ENCODE data around the gene ATOX1. TPM values are rescaled to one million over a fixed set of nuclear protein-coding genes. Genes with fewer than 3 reads are reported as not detected.

Gene ATOX1
- total RNA-seq, 2 experiments from 2014 or later = 45.2 to 46.6 TPM

DNA sequence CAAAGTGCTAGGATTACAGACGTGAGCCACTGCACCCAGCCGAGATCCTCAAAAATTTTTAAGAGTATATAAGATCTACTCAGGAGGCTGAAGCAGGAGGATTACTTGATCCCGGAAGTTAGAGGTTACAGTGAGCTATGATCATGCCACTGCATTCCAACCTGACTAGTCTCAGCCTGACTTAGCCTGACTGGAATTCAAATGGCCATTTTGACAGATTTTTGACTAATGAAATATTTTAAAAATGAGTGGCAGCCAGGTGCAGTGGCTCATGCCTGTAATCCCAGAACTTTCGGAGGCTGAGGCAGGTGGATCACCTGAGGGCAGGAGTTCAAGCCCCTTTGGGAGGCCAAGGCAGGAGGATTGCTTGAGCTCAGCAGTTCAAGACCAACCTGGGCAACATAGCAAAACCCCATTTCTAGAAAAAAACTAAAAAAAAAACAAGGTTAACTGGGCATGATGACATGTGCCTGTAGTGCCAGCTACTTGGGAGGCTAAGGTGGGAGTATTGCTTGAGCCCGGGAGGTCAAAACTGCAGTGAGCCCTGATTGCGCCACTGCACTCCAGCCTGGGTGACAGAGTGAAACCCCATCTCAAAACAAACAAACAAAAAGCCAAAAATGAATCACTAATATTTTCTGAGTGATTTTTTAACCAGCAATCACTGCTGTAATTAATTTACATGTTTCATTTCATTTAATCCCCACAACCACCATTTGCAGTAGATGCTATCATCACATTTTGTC is 16.6 kb downstream of the ATOX1 start:
- peaks cover 32% of the 10 kb centered on the region for H3K4me1 Mint-ChIP-seq (ENCODE audit: low read depth)
- CTCF ChIA-PET = interaction anchor here (0.8 to 10.4 kb wide), 21 partner anchors 9 to 93 kb away, joined by 3 to 127 read pairs (median 4); partner anchors contain the start of genes G3BP1 and SPARC
- H3K27me3 Mint-ChIP-seq (ENCODE audit: low read depth) = no peaks in the 10 kb centered on the region
- no peak overlapping the region for H3K4me3 Mint-ChIP-seq
- no peaks in the 10 kb centered on the region for H3K9me3 Mint-ChIP-seq (ENCODE audit: insufficient read depth)
- H3K36me3 Mint-ChIP-seq (ENCODE audit: low read depth) = peaks cover 39% of the 10 kb centered on the region
- no peak overlapping the region for H3K27ac Mint-ChIP-seq
- DNase-seq (no peak), ATAC-seq (no peak)
- POLR2A ChIA-PET = no interaction called here

DNA sequence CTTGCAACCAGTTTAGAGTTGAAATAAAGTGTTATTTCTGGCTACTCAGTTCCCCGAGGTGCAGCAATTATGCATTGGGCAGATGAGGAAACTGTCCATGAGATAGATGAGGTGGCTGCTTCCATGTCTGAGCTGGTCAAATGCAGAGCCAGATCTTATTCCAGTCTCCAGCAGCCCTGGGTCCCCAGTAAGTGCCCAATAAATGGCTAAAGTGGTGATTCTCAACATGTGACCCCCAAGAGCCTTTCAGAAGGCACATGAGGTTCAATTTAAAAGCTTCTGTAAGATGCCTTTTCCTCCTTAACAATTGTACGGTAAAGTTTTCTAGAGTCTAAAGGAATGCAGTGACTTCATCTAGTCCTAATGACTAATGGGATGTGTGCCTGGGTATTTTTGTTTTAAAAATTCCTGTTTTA is 17.5 kb downstream of the ATOX1 start:
- Mint-ChIP-seq H3K27ac (no peak overlapping the region), H3K9me3 (ENCODE audit: insufficient read depth) (no peaks in the 10 kb centered on the region), H3K4me1 (ENCODE audit: low read depth) (peaks cover 23% of the 10 kb centered on the region), H3K27me3 (ENCODE audit: low read depth) (no peaks in the 10 kb centered on the region), H3K36me3 (ENCODE audit: low read depth) (peaks cover 35% of the 10 kb centered on the region), H3K4me3 (no peak overlapping the region)
- ChIA-PET POLR2A (no interaction called here), CTCF (interaction anchor here (0.6 to 10.4 kb wide), 21 partner anchors 8 to 297 kb away, joined by 3 to 127 read pairs (median 4); partner anchors contain the start of genes G3BP1 and SPARC)
- no peak for ATAC-seq
- no peak for DNase-seq

DNA sequence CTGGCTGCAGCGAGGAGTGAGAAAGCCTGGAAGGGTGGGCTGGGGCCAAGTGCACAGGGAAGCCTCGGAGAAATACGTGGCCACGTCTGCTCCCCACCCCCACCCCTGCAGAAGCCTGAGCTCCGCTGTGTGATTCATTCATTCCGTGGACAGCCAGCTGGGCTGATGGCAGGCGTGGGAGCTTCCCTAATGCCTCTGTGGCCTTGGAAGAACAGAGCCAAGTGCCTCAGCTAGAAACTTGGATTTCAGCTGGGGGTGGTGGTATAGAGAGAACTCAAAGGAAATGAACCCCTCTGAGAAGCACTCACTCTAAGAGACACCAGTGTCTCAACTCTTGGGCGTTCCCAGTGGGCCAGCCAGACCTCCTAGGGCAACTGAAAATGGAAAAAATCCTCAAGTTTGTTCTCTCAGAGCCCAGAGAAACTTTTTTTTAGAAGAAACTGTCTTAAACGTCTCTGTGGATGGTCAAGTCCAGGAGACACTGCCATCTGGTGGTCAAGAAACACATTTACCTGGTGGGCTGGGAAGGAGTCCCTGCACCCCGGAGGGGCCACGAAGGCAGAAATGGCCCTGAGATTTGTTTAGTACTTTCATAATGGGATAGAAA is 18.0 kb downstream of the ATOX1 start:
- POLR2A ChIA-PET = interaction anchor here (1.3 to 1.5 kb wide), 2 partner anchors 30 to 82 kb away, joined by 3 to 6 read pairs; no protein-coding TSS in a partner anchor
- Mint-ChIP-seq H3K27me3 (ENCODE audit: low read depth) (no peaks in the 10 kb centered on the region), H3K4me1 (ENCODE audit: low read depth) (peaks cover 18% of the 10 kb centered on the region), H3K9me3 (ENCODE audit: insufficient read depth) (no peaks in the 10 kb centered on the region), H3K36me3 (ENCODE audit: low read depth) (peaks cover 32% of the 10 kb centered on the region), H3K27ac (no peak overlapping the region), H3K4me3 (no peak overlapping the region)
- CTCF ChIA-PET = interaction anchor here (0.8 to 10.4 kb wide), 20 partner anchors 8 to 91 kb away, joined by 3 to 127 read pairs (median 4); partner anchors contain the start of genes G3BP1 and SPARC
- peak; percentile 66 for DNase-seq
- peak; percentile 75 for ATAC-seq

DNA sequence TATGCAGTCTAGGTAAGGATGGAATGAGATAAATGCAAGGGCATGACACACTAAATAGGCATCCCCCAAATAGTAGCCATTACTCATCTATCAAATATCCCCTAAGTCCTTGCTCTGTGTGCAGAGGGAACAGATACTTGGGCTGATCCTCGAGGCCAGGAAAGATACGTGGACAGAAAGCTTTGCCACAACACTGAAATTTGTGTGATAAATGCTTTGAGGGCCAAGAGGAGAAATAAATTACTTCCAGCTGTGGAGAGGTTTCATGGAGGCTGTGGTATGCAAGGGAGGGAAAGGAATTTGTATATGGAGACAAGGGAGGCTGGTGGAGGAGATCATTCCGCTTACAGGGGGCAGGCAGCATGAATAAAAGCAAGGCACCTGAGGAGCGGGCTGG is 18.5 kb downstream of the ATOX1 start:
- ChIA-PET CTCF (interaction anchor here (1.0 to 10.4 kb wide), 10 partner anchors 10 to 88 kb away, joined by 3 to 127 read pairs (median 7); partner anchors contain the start of gene G3BP1), POLR2A (interaction anchor here (1.3 to 1.5 kb wide), 2 partner anchors 31 to 81 kb away, joined by 3 to 6 read pairs; no protein-coding TSS in a partner anchor)
- Mint-ChIP-seq H3K27ac (peak overlapping the region; percentile 55), H3K9me3 (ENCODE audit: insufficient read depth) (no peaks in the 10 kb centered on the region), H3K27me3 (ENCODE audit: low read depth) (no peaks in the 10 kb centered on the region), H3K36me3 (ENCODE audit: low read depth) (peaks cover 28% of the 10 kb centered on the region), H3K4me3 (no peak overlapping the region), H3K4me1 (ENCODE audit: low read depth) (peaks cover 13% of the 10 kb centered on the region)
- DNase-seq = no peak
- no peak for ATAC-seq

DNA sequence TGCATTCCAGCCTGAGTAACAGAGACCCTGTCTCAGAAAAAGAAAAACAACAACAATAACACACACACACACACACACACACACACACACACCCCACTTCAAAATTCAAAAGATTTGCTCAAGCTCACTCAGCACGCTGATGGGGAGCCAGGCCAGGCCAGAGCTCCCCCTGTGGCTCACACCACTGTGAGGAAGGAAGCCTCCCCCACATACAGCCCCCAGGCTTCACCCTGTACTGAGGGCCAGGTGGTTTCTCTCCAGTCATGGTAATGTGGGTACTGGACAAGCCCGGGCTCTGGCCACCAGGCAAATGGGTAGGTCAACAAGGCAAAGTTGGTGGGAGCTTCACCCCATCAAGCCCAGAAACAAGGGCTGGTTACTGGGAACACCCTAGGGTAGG is 19.0 kb downstream of the ATOX1 start:
- CTCF ChIA-PET = interaction anchor here (1.2 to 10.4 kb wide), 8 partner anchors 11 to 87 kb away, joined by 4 to 127 read pairs (median 9); partner anchors contain the start of gene G3BP1

DNA sequence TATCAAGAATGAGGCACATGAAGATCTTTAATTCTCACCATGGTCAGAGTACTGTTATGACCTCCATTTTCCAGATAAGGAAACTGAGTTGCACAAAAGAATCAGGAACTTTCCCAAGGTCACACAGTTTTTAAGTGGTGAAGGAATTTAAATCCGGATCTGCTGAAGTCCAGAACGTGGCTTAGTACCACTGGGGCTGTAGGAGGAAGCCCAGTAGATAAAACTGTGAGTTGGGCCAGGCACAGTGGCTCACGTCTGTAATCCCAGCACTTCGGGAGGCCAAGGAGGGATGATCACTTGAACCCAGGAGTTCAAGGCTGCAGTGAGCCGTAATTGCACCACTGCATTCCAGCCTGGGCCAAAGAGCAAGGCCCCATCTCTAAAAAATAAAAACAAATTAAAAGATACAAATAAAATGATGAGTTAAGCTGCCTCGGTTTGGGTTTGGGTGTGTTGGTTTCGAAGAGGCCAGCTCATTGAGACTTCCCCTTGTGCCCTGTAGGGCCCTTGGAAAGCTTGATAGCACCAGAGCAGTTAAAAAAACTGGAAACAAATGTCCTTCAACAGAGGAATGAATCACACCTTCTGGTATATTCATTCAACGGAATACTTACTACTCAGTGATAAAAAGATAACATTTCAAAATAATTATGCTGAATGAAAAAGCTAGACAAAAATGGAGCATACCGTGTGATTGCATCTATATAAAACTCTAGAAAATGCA is 20.1 kb downstream of the ATOX1 start:
- CTCF ChIA-PET = interaction anchor here (1.5 to 10.4 kb wide), 3 partner anchors 18 to 79 kb away, joined by 4 to 127 read pairs (median 7); partner anchors contain the start of gene G3BP1
- H3K27me3 Mint-ChIP-seq (ENCODE audit: low read depth) = no peaks in the 10 kb centered on the region
- no peaks in the 10 kb centered on the region for H3K9me3 Mint-ChIP-seq (ENCODE audit: insufficient read depth)
- ATAC-seq (no peak), DNase-seq (no peak)
- peaks cover 5% of the 10 kb centered on the region for H3K4me1 Mint-ChIP-seq (ENCODE audit: low read depth)
- H3K4me3 Mint-ChIP-seq = no peak overlapping the region
- no peak overlapping the region for H3K27ac Mint-ChIP-seq
- POLR2A ChIA-PET = no interaction called here
- H3K36me3 Mint-ChIP-seq (ENCODE audit: low read depth) = peaks cover 13% of the 10 kb centered on the region

More for the DNA sequence above, 19.0 kb downstream of the ATOX1 start:
- DNase-seq = no peak
- no peaks in the 10 kb centered on the region for H3K9me3 Mint-ChIP-seq (ENCODE audit: insufficient read depth)
- H3K4me1 Mint-ChIP-seq (ENCODE audit: low read depth) = peaks cover 8% of the 10 kb centered on the region
- peaks cover 23% of the 10 kb centered on the region for H3K36me3 Mint-ChIP-seq (ENCODE audit: low read depth)
- no peaks in the 10 kb centered on the region for H3K27me3 Mint-ChIP-seq (ENCODE audit: low read depth)
- H3K4me3 Mint-ChIP-seq = no peak overlapping the region
- no peak for ATAC-seq
- POLR2A ChIA-PET = interaction anchor here (1.3 to 1.5 kb wide), 2 partner anchors 31 to 81 kb away, joined by 3 to 6 read pairs; no protein-coding TSS in a partner anchor
- no peak overlapping the region for H3K27ac Mint-ChIP-seq

DNA sequence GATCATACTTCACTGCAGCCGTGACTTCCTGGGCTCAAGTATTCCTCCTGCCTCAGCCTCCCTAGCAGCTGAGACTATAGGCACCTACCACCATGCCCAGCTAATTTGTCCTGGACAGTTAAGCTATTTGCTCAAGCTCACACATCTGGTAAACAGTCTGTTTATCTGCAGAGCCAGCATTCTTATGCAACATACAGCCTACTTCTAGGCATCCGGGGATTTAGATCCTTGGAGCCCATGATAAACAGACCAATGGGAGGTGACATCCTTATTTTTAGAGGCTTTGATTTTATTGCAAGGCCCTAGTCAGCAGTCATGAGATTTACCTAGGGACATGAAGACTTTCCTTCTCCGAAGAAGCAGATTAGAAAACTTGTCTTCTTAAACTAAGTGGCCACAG is 21.0 kb downstream of the ATOX1 start:
- ATAC-seq = no peak
- H3K36me3 Mint-ChIP-seq (ENCODE audit: low read depth) = peaks cover 8% of the 10 kb centered on the region
- peaks cover 5% of the 10 kb centered on the region for H3K4me1 Mint-ChIP-seq (ENCODE audit: low read depth)
- no peak for DNase-seq
- no peaks in the 10 kb centered on the region for H3K9me3 Mint-ChIP-seq (ENCODE audit: insufficient read depth)
- CTCF ChIA-PET = interaction anchor here (0.8 to 10.4 kb wide), 3 partner anchors 17 to 78 kb away, joined by 3 to 127 read pairs (median 4); no protein-coding TSS in a partner anchor
- POLR2A ChIA-PET = no interaction called here
- no peak overlapping the region for H3K4me3 Mint-ChIP-seq
- no peaks in the 10 kb centered on the region for H3K27me3 Mint-ChIP-seq (ENCODE audit: low read depth)
- no peak overlapping the region for H3K27ac Mint-ChIP-seq

DNA sequence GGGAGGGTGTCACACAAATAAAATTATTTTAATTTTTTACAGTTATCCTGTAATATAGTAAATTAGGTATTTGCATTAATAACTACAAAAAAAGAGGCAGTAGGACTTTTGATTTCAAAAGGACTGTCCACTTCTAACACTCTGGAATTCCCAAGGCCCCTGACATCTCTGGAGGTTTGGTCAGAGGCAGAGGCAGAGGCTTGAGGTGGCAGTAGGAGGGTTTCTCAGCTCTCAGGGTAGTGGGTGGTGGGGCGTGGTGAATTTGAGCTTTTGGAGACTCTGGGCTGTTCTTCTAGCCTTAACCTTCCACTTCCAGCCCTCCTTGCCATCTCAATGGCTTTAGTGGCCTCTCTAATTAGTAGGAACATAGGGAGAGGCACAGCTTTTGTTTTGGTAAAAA is 22.8 kb downstream of the ATOX1 start:
- no peak for ATAC-seq
- POLR2A ChIA-PET = no interaction called here
- H3K27ac Mint-ChIP-seq = no peak overlapping the region
- no peak for DNase-seq
- peaks cover 2% of the 10 kb centered on the region for H3K4me1 Mint-ChIP-seq (ENCODE audit: low read depth)
- CTCF ChIA-PET = interaction anchor here (1.8 to 10.4 kb wide), 3 partner anchors 36 to 84 kb away, joined by 5 to 127 read pairs (median 6); no protein-coding TSS in a partner anchor
- H3K27me3 Mint-ChIP-seq (ENCODE audit: low read depth) = no peaks in the 10 kb centered on the region
- H3K36me3 Mint-ChIP-seq (ENCODE audit: low read depth) = peaks cover 6% of the 10 kb centered on the region
- H3K9me3 Mint-ChIP-seq (ENCODE audit: insufficient read depth) = no peaks in the 10 kb centered on the region
- no peak overlapping the region for H3K4me3 Mint-ChIP-seq

DNA sequence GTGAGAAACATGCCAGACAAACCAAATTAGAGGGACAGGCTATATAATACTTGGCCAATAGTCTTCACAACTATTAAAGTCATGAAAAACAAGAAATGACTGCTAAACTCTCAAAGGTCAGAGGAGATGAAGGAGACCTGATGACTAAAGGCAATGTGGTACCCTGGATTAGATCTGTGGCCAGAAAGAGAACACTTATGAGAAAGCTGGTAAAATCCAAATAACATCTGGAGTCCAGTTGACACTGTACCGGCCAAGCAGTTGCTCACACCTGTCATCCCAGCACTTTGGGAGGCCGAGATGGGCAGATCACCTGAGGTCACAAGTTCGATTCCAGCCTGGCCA is 24.4 kb downstream of the ATOX1 start:
- POLR2A ChIA-PET = no interaction called here
- CTCF ChIA-PET = interaction anchor here (10.4 kb wide), 1 partner anchor 75 kb away, joined by 127 read pairs; no protein-coding TSS in a partner anchor
- Mint-ChIP-seq H3K27ac (no peak overlapping the region), H3K4me3 (no peak overlapping the region), H3K27me3 (ENCODE audit: low read depth) (no peaks in the 10 kb centered on the region), H3K4me1 (ENCODE audit: low read depth) (no peaks in the 10 kb centered on the region), H3K36me3 (ENCODE audit: low read depth) (peaks cover 14% of the 10 kb centered on the region), H3K9me3 (ENCODE audit: insufficient read depth) (no peaks in the 10 kb centered on the region)
- no peak for ATAC-seq
- no peak for DNase-seq

DNA sequence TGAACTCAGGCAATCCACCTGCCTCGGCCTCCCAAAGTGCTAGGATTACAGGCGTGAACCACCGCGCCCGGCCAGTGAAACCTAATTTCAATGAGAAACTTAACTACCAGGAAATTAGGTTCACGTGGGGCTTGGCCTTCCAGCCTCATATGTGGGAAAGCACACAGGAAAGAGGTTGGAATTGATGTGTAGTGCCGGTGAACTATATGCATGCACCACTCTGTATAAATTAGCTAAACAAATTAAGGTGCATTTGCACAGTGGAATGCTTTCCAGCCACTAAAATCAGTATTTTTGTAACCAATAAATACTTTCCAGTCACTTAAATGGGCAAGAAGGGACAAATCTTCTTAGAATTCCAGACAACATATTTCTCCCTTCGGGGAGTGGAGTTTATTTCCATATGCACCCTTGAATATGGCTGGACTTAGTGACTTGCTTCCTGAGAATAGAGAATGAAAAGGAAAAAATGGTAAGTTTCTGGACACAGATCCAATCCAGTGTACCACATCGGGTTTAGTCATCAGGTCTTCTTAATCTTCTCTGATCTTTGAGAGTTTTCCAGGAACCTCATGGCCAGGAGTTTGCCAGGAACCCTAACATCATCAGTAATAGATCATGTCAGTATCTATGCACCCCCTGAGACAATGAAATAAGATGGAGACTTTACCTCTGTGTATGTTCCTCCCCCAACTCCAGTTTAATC is 24.9 kb downstream of the ATOX1 start:
- CTCF ChIA-PET = no interaction called here
- Mint-ChIP-seq H3K36me3 (ENCODE audit: low read depth) (peaks cover 15% of the 10 kb centered on the region), H3K27me3 (ENCODE audit: low read depth) (no peaks in the 10 kb centered on the region), H3K27ac (no peak overlapping the region), H3K4me3 (no peak overlapping the region), H3K4me1 (ENCODE audit: low read depth) (no peaks in the 10 kb centered on the region), H3K9me3 (ENCODE audit: insufficient read depth) (no peaks in the 10 kb centered on the region)
- POLR2A ChIA-PET = no interaction called here
- ATAC-seq (no peak), DNase-seq (no peak)

DNA sequence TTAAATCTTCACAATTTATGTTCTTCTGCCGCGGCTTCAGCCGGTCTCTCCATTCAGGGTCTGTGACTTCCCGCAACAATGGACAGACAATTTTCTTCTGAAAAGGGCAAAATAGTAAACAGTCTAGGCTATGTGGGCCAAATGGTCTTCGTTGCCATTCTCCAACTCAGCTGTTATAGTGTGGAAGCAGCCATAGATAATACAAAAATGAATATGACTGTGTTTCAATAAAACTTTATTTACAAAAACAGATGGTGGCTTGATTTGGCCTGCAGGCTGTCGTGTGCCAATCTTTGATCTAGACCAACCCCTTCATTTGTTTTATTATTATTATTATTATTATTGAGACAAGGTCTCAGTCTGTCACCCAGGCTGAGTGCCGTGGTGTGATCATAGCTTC is 28.1 kb downstream of the ATOX1 start:
- H3K36me3 Mint-ChIP-seq (ENCODE audit: low read depth) = peaks cover 15% of the 10 kb centered on the region
- H3K4me3 Mint-ChIP-seq = no peak overlapping the region
- CTCF ChIA-PET = no interaction called here
- POLR2A ChIA-PET = no interaction called here
- H3K27ac Mint-ChIP-seq = no peak overlapping the region
- no peak for DNase-seq
- no peaks in the 10 kb centered on the region for H3K27me3 Mint-ChIP-seq (ENCODE audit: low read depth)
- no peaks in the 10 kb centered on the region for H3K9me3 Mint-ChIP-seq (ENCODE audit: insufficient read depth)
- ATAC-seq = no peak
- no peaks in the 10 kb centered on the region for H3K4me1 Mint-ChIP-seq (ENCODE audit: low read depth)
